Non-pigmented ciliary epithelial cell (primary cell): ENCODE results near the gene GALNT14.

Experiments
- DNase-seq: peaks from one replicate; pipeline ENCODE4 v3.0.0-alpha.2; 2010; ENCODE audit warnings: low read depth

The GALNT14 gene

DNA sequence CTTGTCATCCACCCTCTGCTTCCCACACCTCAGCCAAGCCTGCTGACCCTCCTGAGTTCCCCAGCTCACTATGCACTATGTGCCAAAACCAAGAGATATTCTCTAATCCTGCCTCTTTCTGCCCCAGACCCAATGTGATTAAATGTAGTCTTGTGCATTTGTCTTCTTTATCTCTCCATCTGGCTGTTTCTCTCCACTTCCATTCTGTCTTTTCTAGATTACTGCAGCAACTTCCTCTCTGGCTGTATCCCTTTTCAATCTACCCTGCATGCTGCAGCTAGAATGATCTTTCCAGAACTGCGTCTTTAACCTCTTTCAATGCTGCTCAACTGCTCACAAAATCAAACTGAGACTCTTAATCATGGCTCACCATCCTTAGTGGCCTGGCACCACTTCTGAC lies 164.1 kb downstream of the GALNT14 start:
- no peak for DNase-seq

DNA sequence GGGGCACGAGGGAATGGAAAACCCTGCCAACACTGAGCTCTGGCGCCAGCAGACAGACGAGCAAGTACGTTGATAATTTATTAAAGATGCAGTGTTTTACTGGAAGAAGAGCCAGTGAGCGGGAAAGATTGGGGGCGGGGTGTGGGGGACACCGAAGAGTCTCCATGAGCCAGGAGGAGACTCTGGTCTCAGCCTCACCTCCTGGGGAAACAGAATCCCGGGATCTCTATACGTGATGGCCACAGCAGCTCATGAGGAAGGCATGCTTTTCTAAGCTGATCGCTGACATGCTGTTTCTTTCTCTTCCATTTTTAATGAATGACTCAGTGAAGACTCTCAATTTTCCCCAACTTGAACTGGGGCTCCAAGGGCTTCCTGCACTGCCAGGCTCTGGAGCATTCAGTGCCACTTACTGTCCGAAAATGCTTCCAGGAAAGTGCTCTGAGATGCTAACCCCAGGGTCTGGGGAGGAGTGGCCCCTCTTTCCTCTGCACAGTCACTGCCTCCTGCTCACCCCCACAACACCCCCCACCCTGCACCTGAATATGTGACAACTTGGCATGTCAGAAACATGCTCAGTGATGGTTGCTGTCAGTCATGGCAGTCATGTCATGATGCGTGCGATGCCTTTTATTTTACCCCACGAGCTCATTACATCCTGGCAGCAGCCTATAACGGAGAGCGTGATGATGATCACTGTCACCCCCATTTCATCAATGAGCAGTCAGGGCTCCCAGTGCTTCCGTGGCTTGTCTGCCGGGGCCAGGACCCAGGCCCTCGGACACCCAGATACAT lies 166.8 kb downstream of the GALNT14 start:
- no peak for DNase-seq

DNA sequence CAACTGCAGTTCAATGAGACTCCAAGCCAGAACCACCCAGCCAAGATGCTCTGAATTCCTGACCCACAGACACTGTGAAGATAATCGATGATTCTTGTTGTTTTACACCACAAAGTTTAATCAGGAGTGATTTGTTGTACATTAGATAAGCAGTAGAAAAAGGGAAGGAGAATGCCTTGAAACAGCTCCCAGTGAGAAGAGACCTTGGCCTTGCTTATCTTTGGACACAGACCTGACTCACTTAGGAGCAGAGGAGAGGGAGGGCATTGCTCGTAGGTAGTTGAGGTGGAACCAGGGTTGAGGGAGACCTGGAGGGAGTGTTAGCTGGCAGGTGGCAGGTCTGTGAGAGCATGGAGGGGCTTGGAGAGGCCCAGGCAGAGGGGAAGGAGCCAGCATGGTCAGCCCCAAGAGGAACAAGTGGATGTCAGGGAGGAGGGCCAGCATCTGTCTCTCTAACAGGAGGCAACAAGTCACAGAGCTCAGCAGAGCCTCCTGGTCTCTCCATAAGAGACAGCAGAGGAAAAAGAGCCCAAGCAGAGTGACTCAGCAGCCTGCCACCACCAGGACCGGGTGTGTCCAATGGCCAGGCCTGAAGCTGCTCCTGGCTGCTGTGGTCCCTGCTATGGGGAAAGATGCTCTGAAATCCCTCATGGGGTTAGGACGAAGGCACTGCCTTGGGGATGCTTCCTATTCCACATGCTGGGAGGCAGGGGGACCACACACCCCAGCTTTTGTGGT lies 169.4 kb downstream of the GALNT14 start:
- DNase-seq = no peak

DNA sequence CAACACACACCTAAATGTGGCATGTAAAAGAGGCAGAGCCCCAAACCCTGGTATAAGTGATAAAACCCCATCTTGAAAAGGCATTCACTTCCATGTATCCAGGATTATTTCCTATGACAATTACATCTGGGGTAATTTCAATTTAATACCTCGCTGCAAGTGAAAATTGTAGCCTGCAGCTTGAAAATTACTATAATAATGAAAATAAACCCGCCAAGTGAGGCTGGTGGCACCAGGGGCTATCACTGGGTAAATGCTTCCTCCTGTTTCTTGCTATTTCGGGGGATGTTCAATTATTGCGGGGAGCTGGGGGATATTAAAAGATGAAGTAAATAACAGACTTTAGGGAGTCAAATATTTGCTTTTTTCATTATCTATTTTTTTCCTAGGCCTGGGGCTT lies 171.5 kb downstream of the GALNT14 start:
- DNase-seq = no peak

DNA sequence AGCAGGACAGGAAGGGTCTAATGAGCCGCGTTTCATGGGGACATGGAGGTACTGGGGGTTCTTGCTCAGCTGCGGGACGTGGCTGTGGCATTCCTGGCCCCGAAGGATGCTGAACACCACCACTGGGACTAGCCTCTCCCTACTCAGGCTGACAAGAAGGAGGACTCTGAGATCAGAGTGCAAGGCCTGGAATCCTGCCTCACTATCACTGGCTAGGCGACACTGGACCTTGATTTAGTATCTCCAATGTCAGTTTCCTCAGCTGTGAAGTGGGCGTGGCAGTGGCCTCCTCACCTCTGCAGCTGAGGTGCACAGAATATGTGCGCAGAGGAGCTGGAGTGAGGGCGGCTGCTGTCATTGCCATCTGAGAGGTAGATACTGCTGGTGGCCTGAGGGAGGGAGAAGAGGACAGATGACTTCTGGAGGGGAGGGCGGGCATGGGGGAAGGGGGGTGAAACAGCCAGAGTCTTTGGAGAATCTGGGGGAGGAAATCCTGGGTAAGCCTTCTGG lies 173.2 kb downstream of the GALNT14 start:
- DNase-seq = no peak

DNA sequence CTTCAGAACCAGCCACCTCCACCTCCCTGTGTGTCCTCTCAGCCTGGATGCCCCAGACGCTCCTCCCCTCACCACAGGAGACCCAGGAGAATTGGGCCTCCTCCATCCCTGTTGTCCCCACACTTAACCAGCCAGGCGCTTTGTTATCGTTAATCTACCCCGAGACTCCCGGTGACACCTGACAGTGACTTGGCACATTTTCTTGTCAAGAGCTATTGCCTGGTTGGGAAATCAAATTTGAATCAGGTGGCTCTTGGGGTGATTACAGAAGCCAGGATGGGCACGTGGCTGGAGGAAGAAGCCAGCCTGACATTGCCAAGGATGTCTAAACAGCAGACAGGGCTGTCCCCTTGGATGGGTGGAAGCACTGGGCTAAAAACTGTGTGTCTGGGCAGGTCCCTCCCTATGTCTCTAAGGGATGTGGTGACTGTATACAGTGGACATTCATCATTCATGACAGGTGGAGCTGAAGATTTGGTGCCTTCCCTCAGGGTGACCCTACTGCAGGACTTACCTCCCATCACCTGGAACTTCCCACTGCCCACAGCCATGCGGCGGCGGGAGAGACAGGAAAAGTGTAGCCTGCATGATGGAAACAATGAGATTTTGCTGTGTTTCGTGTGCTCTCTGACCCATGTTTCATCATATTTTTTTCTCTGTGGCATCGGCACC lies 173.8 kb downstream of the GALNT14 start:
- DNase-seq = no peak

DNA sequence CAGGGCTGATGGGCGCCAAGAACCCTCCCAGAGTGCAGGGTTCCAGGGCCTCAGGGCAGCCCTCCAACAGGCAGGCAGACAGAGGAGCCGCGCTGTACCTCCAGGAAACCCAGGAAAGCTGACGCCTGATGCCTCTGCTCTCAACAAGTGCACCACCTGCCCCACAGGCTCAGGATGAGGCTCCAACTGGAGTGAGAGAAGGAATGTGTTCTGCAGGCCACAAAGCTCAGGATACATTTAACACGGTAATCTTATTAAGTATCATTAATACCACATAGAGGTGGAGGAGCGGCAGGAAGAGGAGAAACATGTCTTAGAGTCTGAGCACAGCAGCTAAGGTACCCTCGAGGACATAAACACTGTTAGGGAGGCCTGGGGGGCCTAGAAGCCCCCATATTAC lies 175.1 kb downstream of the GALNT14 start:
- no peak for DNase-seq

DNA sequence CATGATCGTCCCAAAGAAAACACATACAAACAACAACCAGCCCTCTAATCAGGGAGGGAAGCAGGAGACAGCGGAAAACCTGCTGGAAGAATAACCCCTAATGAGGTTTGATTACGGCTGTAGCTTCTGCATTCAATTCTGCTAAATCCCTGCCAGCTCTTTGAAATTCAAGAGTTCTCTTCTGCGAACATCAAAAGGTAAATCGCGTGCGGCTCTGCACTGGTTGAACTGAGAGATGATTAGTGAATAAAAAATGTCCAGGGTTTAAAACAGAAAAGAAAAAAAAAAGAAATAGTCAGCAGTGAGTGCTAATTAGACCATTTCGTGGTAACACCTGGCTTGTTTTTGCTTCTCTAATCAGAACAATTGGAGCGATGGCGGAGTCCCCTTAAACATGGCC lies 178.0 kb downstream of the GALNT14 start:
- DNase-seq = no peak

DNA sequence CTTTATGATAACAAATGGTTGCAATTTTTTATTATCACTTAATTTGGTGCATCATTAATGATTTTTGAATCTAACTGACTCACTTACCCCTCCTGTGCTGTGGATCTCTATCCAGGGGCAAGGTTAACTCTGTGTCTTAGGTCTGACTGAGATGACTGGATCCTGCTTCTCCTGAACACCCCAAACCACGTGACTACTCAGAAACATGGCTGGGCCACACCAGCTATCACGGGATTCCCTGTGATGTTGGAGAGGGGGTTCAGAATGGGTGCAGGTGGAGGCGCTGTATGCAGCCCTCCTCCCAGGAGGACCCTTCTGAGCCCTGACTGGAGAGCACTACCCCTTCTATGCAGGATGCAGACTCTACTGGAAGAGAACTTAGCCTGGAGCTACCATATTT lies 178.6 kb downstream of the GALNT14 start:
- no peak for DNase-seq

DNA sequence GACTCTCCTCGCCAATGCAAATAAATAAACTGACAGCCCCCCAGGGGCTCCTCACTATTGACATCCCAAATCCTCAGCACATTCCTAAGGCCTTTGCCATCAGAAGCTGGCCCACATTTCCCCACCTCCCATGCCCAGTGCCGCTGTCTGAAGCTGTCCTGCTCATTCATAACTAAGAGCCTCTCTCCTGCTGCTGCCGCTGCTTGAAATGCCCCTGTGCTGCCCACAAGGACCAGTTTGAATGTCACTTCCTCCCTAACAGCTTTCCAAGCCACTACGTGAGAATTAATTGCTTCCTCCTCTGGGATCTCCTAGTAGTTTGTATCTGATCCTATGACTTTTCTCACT lies 179.3 kb downstream of the GALNT14 start:
- DNase-seq = no peak

DNA sequence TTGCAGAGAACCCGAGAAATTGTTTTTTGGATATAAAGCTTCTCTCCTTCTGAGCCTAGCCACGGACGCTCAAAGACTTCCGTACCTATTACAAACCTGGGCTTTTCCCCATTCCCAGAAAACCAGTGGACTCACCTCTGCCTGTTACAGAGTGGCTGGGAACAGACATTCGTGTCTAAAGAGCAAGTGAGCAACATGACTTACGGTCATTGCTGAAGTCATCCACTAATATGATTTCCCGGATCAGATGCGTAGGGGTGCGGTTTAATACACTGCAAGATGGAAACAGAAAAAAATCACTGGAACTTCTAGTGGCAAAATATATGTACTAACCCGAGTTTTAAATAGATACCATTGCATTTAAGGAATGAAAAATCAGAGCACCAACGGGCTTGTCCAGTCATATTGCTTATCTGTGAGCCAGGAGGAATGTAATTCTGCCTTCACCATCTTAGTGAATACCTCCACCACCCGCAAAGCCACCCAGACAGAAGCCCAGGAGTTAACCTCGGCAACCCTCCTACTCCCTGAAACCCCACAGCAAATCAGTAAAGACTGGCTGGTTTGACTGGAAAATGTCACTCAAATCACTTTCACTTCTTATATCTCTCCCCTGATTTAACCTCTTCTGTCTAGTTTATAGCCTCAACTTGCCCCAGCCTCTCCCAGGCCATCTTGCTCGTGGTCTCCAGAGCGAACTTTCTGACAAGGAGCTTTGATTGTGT lies 179.9 kb downstream of the GALNT14 start:
- no peak for DNase-seq

DNA sequence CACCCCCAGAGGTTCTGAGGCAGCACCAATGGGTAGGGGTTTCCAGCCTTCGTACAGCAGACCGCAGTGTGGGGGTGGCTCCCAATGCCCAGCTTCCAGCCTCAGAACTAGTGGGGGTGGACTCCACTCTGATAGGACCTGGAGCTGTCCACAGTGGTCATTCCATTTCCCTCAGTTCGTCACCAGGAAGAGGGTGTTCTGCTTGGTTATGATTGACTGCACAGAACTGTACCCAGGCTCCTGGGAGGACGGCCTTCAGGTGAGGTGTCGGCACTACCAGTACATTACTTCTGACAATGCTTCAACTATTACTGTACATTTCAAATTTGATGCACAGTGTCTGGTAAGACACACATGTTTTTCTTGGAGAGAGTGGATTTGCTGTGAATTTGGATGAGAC lies 180.6 kb downstream of the GALNT14 start:
- no peak for DNase-seq

DNA sequence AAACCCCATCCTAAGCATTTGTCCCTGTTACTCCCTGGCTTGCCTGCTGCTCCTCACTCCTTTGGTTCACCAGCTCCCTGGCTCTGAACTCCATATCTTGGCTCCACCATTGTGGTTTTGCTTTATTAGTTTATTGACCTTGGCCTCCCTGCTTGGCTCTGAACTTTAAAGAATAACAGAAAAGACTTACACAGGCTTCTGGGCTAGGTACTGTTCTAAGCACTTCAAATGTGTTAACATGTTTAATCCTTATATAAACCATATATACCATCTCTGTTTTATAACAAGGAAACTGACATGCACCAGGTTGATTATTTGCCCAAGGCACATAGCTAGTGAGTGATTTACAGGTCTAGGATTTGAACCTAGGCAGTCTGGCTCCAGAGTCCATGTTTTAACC lies 181.2 kb downstream of the GALNT14 start:
- no peak for DNase-seq

DNA sequence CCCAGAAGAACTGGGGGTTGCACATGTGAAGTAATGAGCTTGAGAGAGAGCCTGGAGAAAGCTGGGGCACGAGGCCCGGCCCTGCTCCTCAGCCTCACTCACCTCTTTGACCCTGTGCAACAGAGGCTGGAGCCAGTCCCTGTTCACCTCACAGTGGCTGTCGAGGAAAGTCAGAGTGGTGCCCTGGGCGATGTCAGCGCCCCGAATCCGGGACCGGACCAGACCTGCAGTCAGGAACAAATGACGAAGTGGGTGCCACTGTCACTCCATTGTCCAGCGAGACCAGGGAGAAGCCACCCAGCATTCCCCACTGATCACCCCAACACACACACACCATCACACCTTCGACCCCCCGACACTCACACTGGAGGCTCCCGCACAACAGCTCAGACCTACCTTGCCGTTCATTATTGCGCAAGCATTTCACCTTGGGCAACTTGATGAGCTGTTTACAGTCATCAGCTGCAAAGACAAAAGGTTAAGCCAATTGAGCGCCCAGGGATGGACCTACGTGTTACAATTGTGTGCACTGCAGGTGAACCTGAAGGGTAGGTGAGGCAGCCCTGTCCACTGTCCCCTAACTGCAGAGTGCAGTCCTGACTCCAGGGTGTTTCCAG lies 182.6 kb downstream of the GALNT14 start:
- DNase-seq = no peak

DNA sequence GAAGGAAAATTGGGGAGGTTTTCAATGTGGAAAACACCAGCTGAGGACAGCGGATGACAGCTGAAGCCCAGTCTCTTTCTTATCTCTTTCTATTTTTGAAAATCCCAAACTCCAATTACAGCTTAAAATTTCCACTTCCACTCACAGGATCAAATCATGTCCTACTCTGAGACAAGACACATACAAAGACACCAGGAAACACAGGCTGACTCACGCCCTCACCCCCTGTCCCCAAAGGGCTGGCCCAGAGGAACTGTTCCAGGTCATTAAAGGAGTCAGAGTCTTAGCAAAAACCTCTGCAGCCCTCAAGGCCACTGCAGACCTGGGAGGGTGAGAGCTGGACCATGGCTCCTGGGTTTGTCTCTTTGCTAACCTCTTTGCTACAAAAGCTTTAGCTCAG lies 187.9 kb downstream of the GALNT14 start:
- DNase-seq = no peak

DNA sequence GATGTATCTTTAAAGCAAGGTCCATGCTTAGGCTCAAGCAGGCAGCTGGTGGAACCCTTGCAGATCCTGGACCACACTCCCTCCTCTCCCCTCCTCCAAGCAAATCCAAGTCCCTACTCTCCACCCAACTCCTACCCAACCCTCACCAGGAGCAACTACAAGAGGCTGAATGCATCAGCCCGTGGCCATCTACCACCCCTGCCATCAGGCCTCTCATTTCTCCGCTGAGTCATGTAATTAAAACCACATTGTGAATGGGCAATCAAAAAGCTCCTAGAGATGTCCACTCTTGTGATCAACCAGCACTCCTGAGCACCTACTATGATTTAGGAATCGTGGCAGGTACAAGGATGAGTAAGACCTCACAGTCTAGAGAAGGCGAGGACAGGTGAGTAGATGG lies 188.8 kb downstream of the GALNT14 start:
- no peak for DNase-seq

DNA sequence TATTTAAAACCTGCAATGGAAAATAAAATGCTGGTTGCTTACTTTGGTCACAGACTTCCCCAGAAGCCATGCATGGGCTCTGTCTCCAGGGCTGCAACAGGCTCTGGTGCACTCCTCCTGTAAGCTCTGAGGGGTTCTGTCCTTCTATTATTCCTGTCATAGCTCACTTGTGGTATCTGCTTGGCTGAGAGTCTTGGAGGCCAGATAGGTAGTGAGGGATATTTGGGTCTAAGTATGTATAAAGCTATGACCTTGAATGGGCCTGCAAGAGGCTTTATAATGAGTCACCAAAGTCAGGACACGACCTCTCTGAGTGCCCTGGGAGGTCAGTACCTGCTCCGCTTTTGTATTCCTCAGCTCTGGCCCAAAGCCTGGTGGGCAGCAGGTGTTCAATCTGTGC lies 189.4 kb downstream of the GALNT14 start:
- DNase-seq = no peak

DNA sequence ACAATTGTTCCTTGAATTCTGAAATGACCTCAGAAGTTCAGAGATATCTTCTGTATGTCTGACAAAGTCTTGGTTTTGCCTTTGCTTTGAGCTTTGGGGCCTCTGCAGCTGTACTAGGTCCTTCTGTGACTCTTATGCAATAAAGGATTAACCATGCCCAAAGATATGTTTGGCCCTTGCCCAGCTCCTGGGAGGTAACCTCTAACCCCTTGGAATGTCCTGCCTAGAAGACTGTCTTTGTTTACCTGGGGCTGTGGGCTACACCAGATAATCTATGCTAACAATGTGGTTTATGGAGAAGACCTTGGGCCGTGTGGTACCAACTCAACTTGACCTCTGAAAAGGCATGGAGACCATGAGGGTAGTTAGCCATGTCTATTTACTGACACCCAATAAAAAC lies 190.1 kb downstream of the GALNT14 start:
- no peak for DNase-seq

DNA sequence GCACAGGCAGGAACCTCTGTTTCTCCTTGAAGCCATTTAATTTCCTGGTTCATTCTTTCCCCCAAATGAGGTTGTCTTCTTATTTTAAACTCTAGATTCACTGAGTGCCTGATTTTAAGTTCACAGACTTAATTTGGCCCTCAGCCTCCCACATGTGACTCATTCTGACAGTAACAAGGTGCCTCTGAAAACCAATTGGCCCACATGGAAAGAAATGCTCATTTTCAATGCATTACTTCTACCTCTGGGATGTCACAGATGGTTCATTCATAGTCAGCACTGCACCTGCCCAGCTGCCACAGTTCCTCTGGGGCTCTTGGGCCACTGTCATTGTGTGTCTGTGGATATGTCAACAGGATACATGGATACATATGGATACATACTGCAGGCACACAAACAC lies 190.6 kb downstream of the GALNT14 start:
- no peak for DNase-seq

DNA sequence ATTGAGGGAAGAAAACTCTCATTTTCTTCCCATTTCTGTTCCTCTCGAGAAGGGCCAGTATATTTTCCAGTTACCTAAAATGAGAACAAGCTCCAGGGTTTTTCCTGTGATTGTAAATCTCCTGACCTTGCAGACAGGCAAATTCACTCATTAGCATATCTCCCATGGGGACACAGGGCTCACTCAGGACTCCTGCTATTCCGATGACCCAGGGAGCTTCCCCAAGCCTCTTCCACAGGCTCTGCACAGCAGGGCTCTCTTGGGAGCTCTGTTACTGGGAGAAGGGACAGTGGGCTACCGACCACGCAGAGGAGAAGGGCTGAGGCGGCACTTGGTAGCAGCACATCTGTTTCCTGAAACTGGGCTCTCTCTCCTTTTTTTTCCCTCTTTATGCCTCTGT lies 195.8 kb downstream of the GALNT14 start:
- no peak for DNase-seq

DNA sequence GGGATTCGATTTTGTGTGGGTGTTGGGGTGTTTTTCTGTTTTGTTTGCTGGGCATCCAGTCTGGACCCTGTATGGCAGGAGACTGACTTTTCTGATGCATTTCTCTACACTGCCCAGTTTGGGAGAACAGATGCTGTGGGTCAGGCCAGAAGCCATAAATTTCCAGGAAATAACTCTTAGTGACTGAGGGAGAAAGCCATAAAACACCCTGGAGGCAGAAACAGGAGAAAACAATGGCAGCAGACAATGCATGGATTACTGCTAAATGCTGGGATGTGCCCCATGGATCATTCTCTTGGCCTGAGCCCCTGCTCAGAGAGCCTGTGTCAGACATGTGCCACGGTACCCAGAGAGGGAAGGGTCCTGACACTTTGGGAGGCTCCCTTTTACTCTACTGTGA lies 197.4 kb downstream of the GALNT14 start:
- no peak for DNase-seq

DNA sequence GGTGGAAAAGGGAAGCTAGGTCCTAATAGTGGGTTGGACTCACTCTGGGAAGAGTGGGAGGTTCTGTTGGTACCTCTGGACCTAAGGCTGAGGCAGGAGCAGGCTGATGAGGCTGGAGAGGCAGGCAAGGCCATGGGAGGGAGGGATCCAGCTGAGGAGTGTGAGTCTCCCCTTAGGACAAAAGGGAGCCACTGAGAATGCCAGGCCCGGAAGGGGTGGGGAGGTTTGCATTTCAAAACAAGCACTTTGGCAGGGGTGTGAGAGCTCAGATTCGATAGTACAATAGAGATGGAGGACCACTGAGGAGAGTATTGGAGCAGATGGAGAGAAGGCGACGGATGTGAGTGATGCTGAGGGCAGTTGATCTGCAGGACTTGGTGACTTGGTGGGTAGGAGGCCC lies 198.9 kb downstream of the GALNT14 start:
- DNase-seq = no peak
